ENCODE measurements around the gene VAMP2. TPM values are rescaled to one million over a fixed set of nuclear protein-coding genes. Genes with fewer than 3 reads are reported as not detected.

The VAMP2 gene
- total and polyA plus RNA-seq, 3 donors from 2014 or later: 66.3 to 116 (median 76.5) TPM

- Histone ChIP-seq H3K27me3 (no peaks in the 10 kb centered on the region), H3K4me1 (peaks cover under 1% of the 10 kb centered on the region), H3K4me3 (no peak overlapping the region), H3K9me3 (no peaks in the 10 kb centered on the region), H3K36me3 (ENCODE audit: low read depth, missing control alignments) (no peaks in the 10 kb centered on the region), H3K27ac (no peak overlapping the region)
- TF ChIP-seq CTCF (IDR thresholded peaks at IDR 0.05) (no peak), POLR2A (IDR thresholded peaks at IDR 0.05) (no peak)
- no peak for DNase-seq
- intact Hi-C loops (cut with DNase I; ENCODE audit: low total_unique reads): no loop called here
- 84 to 86% methylated on average over 18 to 19 of the region's 19 CpGs for WGBS, 2 donors
Observed at GRCh38 chr17:8204761-8205555, 42.2 kb upstream of the VAMP2 start.

- peak overlapping the region; percentile 78 to 80 for H3K27ac ChIP-seq
- 9 to 11% methylated on average over 12 of the region's 12 CpGs for WGBS, 2 donors
- H3K4me3 ChIP-seq: peak overlapping the region in 1 of 2 donors; percentile 42
- H3K9me3 ChIP-seq: no peaks in the 10 kb centered on the region
- peak; percentile 24 for TF ChIP-seq POLR2A (IDR thresholded peaks at IDR 0.05)
- TF ChIP-seq CTCF (IDR thresholded peaks at IDR 0.05): no peak
- H3K4me1 ChIP-seq: peaks cover 42% of the 10 kb centered on the region
- intact Hi-C loops (cut with DNase I; ENCODE audit: low total_unique reads): no loop called here
- DNase-seq: peak; percentile 95
- no peaks in the 10 kb centered on the region for H3K36me3 ChIP-seq (ENCODE audit: low read depth, missing control alignments)
- H3K27me3 ChIP-seq: no peaks in the 10 kb centered on the region
Observed at GRCh38 chr17:8192070-8192815, 29.5 kb upstream of the VAMP2 start.

- intact Hi-C loops (cut with DNase I; ENCODE audit: low total_unique reads): no loop called here
- Histone ChIP-seq H3K27me3 (no peaks in the 10 kb centered on the region), H3K36me3 (ENCODE audit: low read depth, missing control alignments) (no peaks in the 10 kb centered on the region), H3K27ac (peak overlapping the region; percentile 18 to 96), H3K4me1 (peaks cover 33% of the 10 kb centered on the region), H3K4me3 (peak overlapping the region in 1 of 2 donors; percentile 76), H3K9me3 (no peaks in the 10 kb centered on the region)
- TF ChIP-seq POLR2A (IDR thresholded peaks at IDR 0.05): no peak
- no peak for TF ChIP-seq CTCF (IDR thresholded peaks at IDR 0.05)
- no peak for DNase-seq
- WGBS, 2 donors: 28 to 34% methylated on average over 6 of the region's 6 CpGs
Observed at GRCh38 chr17:8190506-8190905, 27.8 kb upstream of the VAMP2 start.

GRCh38 chr17:8189711-8190477 is 27.1 kb upstream of the VAMP2 start, which contains the start of gene BORCS6:
BORCS6 (minus strand) TSS chr17:8190180; CDS start chr17:8190140, 40 bp downstream.
- DNase-seq: peak; percentile 100
- peak within 1 kb of the TSS; percentile 76 to 79 for H3K4me3 ChIP-seq
- H3K27ac ChIP-seq: peak within 1 kb of the TSS; percentile 96
- H3K4me1 ChIP-seq: peaks cover 33% of the 10 kb centered on the region
- H3K9me3 ChIP-seq: no peaks in the 10 kb centered on the region
- intact Hi-C loops (cut with DNase I; ENCODE audit: low total_unique reads): loop anchor here (5.0 to 10.0 kb wide), 2 partner anchors 32 to 65 kb away; partner anchors contain the start of gene HES7
- TF ChIP-seq CTCF (IDR thresholded peaks at IDR 0.05) (no peak), POLR2A (IDR thresholded peaks at IDR 0.05) (peak; percentile 6)
- H3K36me3 ChIP-seq (ENCODE audit: low read depth, missing control alignments): no peaks in the 10 kb centered on the region
- H3K27me3 ChIP-seq: no peaks in the 10 kb centered on the region
- 0 to 1% methylated on average over 15 to 59 of the region's 70 CpGs for WGBS, 2 donors
